T-helper 2 cell treated with Interferon-gamma antibody and Interleukin-4, amounts not matched to agents 100 ng/mL and 5 ng/mL, for 36 hours (primary cell): ENCODE results near the gene KHDRBS2. TPM values are rescaled to one million over a fixed set of nuclear protein-coding genes. Genes with fewer than 3 reads are reported as not detected.

Source experiments
- intact Hi-C: fragments of 100-400 bp; cut with micrococcal nuclease; formaldehyde crosslinking; loops from one replicate; pipeline ENCODE4 v1.15.1; 2023
- total RNA-seq: library from RNA; stranded (reverse); gene quantifications from 2 replicates; pipeline ENCODE4 v1.2.3, GENCODE V29; 2022

Gene KHDRBS2
- total RNA-seq, 1 donor from 2014 or later, result not detected

DNA sequence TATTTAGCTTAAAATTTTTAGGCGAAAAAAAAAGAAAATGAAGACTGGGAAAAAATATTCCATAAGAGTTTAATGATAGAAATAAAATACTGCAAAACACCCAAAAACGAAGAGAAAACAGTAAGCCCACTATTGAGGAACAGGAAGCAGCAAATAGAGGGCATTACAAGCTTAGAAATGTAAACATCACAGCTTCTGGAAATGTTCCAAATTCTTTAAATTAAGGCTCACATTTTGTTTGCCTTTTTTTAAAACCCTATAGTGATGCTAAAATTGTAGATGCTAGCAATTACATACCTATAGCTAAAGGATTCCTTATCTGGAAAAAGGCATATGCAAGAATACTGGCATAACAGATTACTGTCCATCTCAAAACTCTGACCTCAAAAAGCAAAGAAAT is 248.6 kb downstream of the KHDRBS2 start:
- intact Hi-C loops, result no loop called here

DNA sequence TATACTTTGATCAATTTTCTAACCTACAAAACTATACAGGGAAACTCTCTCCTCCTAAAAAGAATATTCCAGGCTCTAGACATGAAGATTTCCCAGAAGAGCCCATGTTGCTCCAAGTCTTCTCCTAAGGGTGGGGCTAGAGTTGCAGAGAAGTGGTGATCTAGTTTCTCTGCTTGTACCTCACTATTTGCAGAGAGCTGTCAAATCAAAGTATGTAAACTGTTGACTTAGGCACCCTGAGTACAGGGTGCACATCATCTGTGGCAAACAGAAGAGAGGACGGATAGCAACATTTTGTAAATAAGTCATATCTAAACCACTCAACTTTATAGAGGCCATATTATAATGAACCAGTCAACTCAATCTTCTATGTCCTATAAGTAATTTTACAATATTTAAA is 250.1 kb downstream of the KHDRBS2 start:
- intact Hi-C loops, result no loop called here

- intact Hi-C loops, result no loop called here
These were observed 272.3 kb downstream of the KHDRBS2 start for GRCh38 chr6:62013719-62014118.

DNA sequence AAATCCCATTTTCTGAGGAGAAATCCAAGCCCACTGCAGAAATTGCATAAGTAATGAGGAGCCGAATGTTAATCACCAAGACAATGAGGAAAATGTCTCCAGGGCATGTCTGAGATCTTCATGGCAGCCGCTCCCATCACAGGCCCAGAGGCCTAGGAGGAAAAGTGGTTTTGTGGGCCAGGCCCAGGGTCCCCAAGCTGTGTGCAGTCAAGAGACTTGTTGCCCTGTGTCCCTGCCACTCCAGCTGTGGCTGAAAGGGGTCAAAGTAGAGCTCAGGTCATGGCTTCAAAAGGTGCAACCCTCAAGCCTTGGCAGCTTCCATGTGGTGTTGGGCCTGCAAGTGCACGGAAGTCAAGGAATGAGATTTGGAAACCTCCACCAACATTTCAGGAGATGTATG is 276.6 kb downstream of the KHDRBS2 start:
- intact Hi-C loops, result no loop called here

DNA sequence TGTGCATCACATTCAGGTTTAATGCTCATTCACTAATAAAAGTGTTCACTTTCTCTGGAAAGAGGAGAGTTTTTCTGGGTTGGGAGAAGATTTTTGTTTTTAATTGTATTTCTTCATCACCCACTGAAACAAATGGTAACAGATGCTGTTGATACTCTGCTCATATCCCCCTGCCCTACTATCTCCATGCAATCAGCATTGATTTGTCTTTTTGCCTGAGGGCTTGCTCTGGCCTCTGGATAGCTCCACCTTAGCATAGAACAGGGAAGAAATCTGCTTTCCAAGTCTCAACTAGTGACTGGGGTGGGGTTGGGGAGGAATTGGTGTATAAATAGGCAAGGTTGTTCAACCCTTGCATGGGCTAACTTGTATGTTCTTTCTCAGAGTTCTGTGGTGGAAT is 296.4 kb downstream of the KHDRBS2 start:
- intact Hi-C loops, result no loop called here

DNA sequence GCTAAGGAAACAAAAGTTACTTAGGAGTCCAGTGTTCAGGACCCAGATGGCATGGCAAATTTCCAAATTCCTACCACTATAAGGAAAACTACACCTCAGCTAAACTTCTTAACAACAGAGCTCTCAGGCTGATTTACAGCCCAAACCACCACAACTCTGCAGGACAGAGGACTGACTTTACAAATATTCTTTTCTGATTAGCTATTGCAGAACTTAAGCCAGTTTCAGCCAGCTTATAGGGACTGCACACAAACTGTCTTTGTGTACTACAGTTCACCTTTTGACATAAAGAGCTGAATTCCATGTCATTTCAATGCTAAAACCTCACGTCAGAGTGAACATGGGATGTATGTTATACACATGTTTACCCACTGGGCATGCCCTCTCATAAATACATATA is 305.4 kb downstream of the KHDRBS2 start:
- intact Hi-C loops, result no loop called here

DNA sequence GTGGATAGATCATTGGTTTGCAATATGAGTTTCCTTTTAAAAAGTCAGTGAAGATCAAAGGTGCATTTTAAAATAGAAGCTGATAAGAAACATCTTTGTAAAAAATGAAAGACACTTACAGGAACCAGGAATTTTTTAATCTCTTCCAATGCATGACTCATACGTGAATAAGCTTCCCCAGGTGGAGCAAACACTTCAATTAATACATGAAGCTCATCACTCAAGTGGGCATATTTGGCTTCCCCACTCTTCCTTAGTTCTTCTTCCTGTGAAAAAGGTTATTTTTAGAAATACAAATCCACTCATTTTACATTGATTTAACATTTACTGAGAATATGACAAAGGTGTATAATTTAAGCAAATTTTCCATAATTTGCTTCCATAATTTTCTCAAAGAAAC is 308.1 kb downstream of the KHDRBS2 start:
- intact Hi-C loops, result no loop called here

DNA sequence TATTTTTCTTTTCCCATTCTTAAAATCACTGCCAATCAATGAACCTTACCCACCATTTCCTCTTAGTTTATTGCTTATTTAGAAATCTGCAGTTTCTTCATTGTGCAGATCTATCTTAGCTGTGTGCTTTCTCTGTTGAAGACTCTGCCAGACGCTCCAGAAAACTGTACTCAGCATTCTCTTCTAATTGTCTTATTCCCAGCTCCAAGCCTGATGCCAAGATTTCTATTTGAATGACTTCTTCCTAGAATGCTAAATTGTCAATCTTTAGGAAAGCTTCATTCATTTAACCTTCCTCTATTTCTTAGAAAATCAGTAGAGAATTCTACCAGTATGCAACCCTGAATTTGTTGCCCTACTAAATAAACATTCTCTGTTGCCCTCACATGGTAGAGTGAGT is 308.9 kb downstream of the KHDRBS2 start:
- intact Hi-C loops, result no loop called here

- intact Hi-C loops, result no loop called here
These were observed 326.8 kb downstream of the KHDRBS2 start for GRCh38 chr6:61959196-61959595.

GRCh38 chr6:61953851-61954250 is 332.2 kb downstream of the KHDRBS2 start:
- intact Hi-C loops, result no loop called here

- intact Hi-C loops, result no loop called here
These were observed 334.4 kb downstream of the KHDRBS2 start for GRCh38 chr6:61951586-61951985.

- intact Hi-C loops, result no loop called here
These were observed 335.2 kb downstream of the KHDRBS2 start for GRCh38 chr6:61950811-61951210.

DNA sequence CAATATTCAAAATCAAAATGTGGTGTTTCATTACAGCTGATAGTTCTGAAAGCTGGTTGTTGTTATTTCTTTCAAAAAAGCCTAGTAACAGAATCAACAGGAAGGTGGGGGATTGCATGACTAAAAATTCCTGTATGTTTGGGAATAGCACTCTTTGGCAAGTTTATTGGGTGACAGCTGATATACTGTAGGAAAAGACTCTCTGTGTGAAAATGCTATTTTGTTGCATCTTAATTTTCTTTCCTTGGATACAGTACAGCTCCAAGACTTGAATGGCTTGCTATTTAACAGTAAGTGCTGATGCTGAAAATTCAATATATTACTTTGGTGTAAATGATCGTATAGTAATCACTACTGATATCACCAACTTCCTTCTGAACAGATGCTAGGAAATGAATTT is 336.1 kb downstream of the KHDRBS2 start:
- intact Hi-C loops, result no loop called here

- intact Hi-C loops, result no loop called here
These were observed 336.9 kb downstream of the KHDRBS2 start for GRCh38 chr6:61949161-61949560.

- intact Hi-C loops, result no loop called here
These were observed 338.6 kb downstream of the KHDRBS2 start for GRCh38 chr6:61947311-61947947.

GRCh38 chr6:61940919-61941318 is 345.1 kb downstream of the KHDRBS2 start:
- intact Hi-C loops, result no loop called here

DNA sequence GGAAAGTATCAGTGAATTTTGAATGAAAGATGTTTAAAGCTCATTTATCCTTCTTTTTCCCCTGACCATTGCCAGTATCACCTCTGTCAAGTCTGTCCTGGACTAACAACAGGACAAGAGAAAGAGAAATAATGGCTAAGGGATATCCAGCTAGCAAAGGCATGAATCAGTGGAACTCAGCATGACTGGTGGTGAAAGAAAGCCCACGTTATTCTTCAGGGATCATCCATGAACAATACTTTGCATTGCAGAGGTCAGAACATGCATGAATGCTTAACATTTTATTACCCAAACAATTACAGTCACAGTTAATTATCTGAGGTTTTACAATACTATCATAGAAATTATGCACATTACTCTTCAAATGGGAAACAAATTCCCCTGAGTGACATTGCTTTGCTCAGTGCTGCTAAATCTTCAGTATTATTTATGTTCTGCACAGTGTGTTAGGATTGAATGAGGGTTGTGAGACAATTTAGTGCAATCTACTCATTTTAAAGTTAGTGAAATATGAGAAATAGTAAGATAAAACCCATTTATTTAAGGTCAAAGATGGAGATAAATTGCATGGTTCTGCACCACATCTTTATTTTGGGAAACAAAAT is 350.7 kb downstream of the KHDRBS2 start:
- intact Hi-C loops, result no loop called here

DNA sequence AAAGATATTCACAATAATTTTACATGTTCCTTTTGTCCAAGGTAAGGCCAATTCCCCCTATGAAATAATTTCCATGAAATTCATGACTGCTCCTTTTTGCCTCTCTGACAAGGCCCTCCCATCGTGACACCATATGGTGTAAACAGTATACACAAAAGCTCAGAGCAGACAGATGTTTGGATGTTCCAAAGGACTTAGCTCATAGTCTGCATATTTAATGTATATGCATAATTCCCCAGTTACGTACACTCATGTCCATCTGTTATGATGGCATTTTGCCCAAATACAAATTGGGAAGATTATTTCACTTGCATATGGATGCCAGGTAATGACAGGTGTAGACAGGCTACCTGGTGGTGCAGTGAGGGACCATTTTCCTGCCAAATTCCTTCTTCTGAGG is 376.5 kb downstream of the KHDRBS2 start:
- intact Hi-C loops, result no loop called here

GRCh38 chr6:61901748-61902147 is 384.3 kb downstream of the KHDRBS2 start:
- intact Hi-C loops, result no loop called here

DNA sequence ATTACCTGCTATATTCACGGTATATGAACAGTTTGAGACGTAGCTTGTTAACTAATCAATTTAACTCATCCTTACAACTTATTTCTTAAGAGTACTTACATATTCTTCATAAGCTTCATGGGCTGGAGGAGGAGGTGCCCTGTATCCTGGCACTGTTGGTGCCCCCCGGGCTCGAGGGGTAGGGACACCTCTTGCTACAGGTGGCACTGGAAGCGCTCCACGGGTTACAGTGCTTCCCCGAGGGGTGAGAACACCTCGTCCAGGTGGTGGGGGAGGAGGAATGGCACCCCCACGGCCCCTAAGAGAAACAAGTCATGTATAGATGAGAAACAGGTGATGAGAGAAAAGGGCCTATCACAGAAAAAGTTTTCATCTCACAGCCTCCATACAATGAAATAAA is 391.5 kb downstream of the KHDRBS2 start:
- intact Hi-C loops, result no loop called here

GRCh38 chr6:61887423-61887822 is 398.6 kb downstream of the KHDRBS2 start:
- intact Hi-C loops, result no loop called here

DNA sequence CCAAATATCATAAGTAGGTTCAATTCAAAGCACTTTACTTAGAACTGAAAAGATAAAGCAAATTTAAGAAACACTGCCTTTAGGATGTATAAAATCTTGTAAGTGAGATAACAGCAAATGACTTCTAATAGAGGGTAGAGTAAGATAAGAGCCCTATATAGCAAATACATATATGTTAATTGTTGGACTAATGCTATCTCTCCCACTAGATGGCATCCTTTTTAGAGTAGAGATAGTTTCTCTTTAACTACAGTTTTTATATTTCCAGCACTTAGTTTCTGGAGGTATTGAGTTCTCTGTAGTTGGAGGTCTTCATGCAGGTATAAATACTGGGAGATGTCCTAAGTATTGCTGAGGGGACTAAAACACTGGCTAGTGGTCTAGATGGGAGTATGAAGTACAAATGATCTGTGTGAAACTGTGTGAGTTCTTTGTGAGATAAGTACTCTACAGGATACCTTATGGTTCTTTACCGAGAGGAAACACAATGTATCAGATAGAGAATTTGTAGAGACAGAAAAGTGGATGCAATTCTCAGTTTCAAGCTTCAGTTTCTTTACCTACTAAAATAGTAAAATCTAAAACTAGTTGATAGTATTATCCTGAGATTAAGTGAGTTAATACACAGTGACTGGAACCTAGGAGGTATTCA is 399.3 kb downstream of the KHDRBS2 start:
- intact Hi-C loops, result no loop called here
